ENCODE data around the gene VGF. TPM values are rescaled to one million over a fixed set of nuclear protein-coding genes. Genes with fewer than 3 reads are reported as not detected.
"Not testable (repeated sequence)": the region's sequence is repeated elsewhere in the genome, so short reads cannot be mapped to it uniquely, and the experiment has no call there.

The VGF gene
- total RNA-seq, 8 experiments from 2014 or later: 0.36 to 101 (median 13.7) TPM

GRCh38 chr7:101113140-101113539 lies 52.2 kb downstream of the VGF start:
- 88 to 100% (median 91%) methylated on average over 1 to 7 of the region's 7 CpGs; no CpG with 5 or more reads in 1 of the 10 experiments for WGBS, 10 experiments
- ATAC-seq (replicated peaks in 6 of 8); H3K27ac ChIP-seq; H3K4me1 ChIP-seq (replicated peaks in 1 of 2); H3K4me3 ChIP-seq; in situ Hi-C loops (cut with MboI; ENCODE audit: low pct_unique_long_range_greater_than_20kb in 2 of 9, low sequenced_read_pairs in 9 of 9, unreplicated experiment in 9 of 9): not testable (repeated sequence)

Other genes starting within 250 kb of the VGF start
- 1 to 10 TPM in 2 of 8 experiments, under 1 TPM in 5, not detected in 1; 0.11 to 2.2 (median 0.72) TPM for gene MUC3A, start 216.0 kb downstream of the VGF start, total RNA-seq
- 1 to 10 TPM in 7 of 8 experiments, under 1 TPM in 1; 0.43 to 9.6 (median 1.9) TPM for gene MUC12, start 196.0 kb downstream of the VGF start, total RNA-seq
- 1 to 10 TPM in 1 of 8 experiments, under 1 TPM in 6, not detected in 1; 0.04 to 1.2 (median 0.17) TPM for gene MUC17, start 145.5 kb downstream of the VGF start, total RNA-seq
- 10 to 100 TPM in 4 of 8 experiments, 1 to 10 TPM in 4; 1.4 to 20.0 (median 7.2) TPM for gene TRIM56, start 80.1 kb downstream of the VGF start, total RNA-seq
- gene SERPINE1, start 38.5 kb downstream of the VGF start, total RNA-seq: 100 to 1,000 TPM in 1 of 8 experiments, 10 to 100 TPM in 1, 1 to 10 TPM in 2, under 1 TPM in 4; 0.05 to 128 (median 0.93) TPM
- gene AP1S1, start 11.1 kb downstream of the VGF start, total RNA-seq: 100 to 1,000 TPM in 2 of 8 experiments, 10 to 100 TPM in 6; 46.8 to 135 (median 77.0) TPM
- gene NAT16, start 14.7 kb upstream of the VGF start, total RNA-seq: 1 to 10 TPM in 5 of 8 experiments, under 1 TPM in 2, not detected in 1; 0.59 to 4.4 (median 1.6) TPM
- under 1 TPM in 2 of 8 experiments, not detected in 6; 0.15 to 0.62 TPM for gene MOGAT3, start 35.5 kb upstream of the VGF start, total RNA-seq
- 10 to 100 TPM; 10.9 to 97.3 (median 28.1) TPM for gene PLOD3, start 52.0 kb upstream of the VGF start, total RNA-seq
- 100 to 1,000 TPM in 4 of 8 experiments, 10 to 100 TPM in 4; 73.6 to 132 (median 97.9) TPM for gene ZNHIT1, start 52.6 kb upstream of the VGF start, total RNA-seq
- gene CLDN15, start 72.2 kb upstream of the VGF start, total RNA-seq: 10 to 100 TPM in 1 of 8 experiments, 1 to 10 TPM in 7; 2.5 to 12.2 (median 4.8) TPM
- 100 to 1,000 TPM; 137 to 231 (median 187) TPM for gene FIS1, start 79.5 kb upstream of the VGF start, total RNA-seq
- 10 to 100 TPM; 17.9 to 94.9 (median 33.5) TPM for gene IFT22, start 156.2 kb upstream of the VGF start, total RNA-seq
- gene COL26A1, start 197.3 kb upstream of the VGF start, total RNA-seq: 10 to 100 TPM in 5 of 8 experiments, 1 to 10 TPM in 1, under 1 TPM in 1, not detected in 1; 0.87 to 50.5 (median 11.1) TPM

Measured in motor neuron (in vitro differentiated cells).